ENCODE measurements around the gene PLAC1. TPM values are rescaled to one million over a fixed set of nuclear protein-coding genes. Genes with fewer than 3 reads are reported as not detected.

The PLAC1 gene
- total and polyA plus RNA-seq, 3 donors from 2014 or later = 0.81 to 3.0 (median 1.0) TPM

DNA sequence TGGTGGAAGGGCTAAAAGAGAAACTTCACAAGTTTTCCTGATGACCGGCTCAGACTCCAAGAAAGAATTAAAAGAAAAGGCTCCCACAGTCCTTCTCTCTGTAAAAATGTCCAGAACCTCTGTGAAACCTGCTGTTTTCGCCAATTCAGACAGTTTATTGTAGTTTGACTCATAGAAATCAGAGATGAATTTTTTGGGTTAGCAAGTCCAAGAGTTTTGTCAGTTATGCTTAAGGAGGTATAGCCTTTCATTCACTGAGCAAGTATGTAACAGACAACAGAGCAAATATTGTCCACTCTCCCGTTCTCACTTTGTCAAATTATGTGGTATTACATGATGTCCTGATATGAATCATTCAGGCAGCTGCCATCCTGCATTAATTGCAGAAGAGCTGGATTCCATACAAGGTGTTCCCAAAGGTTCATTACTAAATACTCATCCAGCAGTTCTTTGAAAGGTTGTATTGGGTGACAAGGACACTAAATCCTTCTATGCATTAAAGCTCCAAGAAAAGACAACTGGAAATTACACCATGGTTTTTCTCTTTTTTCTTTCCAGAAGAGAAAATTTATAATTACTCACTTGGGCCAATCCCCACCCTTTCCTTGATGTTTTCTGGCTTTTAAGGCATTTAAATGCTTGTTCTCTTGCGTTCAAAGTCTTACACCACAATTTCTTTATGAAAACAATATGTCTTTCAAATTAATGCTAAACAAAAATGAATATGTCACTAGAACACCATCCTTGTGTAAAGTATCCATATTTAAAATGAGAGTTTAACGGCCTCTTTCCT lies 30.0 kb upstream of the PLAC1 start:
- Histone ChIP-seq H3K4me1 (no peaks in the 10 kb centered on the region), H3K4me3 (no peak overlapping the region), H3K27me3 (no peaks in the 10 kb centered on the region), H3K9me3 (no peaks in the 10 kb centered on the region), H3K27ac (no peak overlapping the region), H3K36me3 (ENCODE audit: low read depth, missing control alignments) (no peaks in the 10 kb centered on the region)
- WGBS, 2 donors = 70 to 80% methylated on average over 5 of the region's 5 CpGs
- TF ChIP-seq, protein P1, sequence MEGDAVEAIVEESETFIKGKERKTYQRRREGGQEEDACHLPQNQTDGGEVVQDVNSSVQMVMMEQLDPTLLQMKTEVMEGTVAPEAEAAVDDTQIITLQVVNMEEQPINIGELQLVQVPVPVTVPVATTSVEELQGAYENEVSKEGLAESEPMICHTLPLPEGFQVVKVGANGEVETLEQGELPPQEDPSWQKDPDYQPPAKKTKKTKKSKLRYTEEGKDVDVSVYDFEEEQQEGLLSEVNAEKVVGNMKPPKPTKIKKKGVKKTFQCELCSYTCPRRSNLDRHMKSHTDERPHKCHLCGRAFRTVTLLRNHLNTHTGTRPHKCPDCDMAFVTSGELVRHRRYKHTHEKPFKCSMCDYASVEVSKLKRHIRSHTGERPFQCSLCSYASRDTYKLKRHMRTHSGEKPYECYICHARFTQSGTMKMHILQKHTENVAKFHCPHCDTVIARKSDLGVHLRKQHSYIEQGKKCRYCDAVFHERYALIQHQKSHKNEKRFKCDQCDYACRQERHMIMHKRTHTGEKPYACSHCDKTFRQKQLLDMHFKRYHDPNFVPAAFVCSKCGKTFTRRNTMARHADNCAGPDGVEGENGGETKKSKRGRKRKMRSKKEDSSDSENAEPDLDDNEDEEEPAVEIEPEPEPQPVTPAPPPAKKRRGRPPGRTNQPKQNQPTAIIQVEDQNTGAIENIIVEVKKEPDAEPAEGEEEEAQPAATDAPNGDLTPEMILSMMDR (IDR thresholded peaks at IDR 0.05) = no peak
- TF ChIP-seq POLR2A (IDR thresholded peaks at IDR 0.05) = no peak
- no peak for DNase-seq
- intact Hi-C loops (cut with DNase I; ENCODE audit: low total_unique reads) = no loop called here

DNA sequence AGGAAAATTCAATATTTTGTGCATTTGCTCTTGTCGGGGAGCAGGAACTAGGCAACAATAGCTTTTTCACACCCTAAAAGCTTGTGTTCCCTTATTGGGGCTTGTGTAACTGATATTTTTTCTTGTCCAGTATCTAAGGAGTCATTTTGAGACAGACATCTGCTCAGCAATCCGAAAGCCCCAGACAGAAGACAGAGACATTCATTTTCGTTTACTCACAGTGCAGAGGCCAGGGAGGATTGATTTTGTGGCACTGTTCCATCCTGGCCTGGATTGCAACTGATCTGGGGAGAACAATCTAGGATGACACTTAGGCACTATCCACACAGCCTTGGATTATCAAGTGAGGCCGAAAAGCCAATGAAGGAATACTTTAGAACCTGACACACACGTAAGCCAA lies 27.4 kb upstream of the PLAC1 start:
- no peaks in the 10 kb centered on the region for H3K27me3 ChIP-seq
- 82 to 92% methylated on average over 4 to 5 of the region's 5 CpGs for WGBS, 2 donors
- intact Hi-C loops (cut with DNase I; ENCODE audit: low total_unique reads) = no loop called here
- H3K4me1 ChIP-seq = no peaks in the 10 kb centered on the region
- no peaks in the 10 kb centered on the region for H3K36me3 ChIP-seq (ENCODE audit: low read depth, missing control alignments)
- H3K9me3 ChIP-seq = no peaks in the 10 kb centered on the region
- DNase-seq = no peak
- H3K27ac ChIP-seq = no peak overlapping the region
- no peak for TF ChIP-seq POLR2A (IDR thresholded peaks at IDR 0.05)
- TF ChIP-seq, protein P1 (IDR thresholded peaks at IDR 0.05) = no peak
- no peak overlapping the region for H3K4me3 ChIP-seq

DNA sequence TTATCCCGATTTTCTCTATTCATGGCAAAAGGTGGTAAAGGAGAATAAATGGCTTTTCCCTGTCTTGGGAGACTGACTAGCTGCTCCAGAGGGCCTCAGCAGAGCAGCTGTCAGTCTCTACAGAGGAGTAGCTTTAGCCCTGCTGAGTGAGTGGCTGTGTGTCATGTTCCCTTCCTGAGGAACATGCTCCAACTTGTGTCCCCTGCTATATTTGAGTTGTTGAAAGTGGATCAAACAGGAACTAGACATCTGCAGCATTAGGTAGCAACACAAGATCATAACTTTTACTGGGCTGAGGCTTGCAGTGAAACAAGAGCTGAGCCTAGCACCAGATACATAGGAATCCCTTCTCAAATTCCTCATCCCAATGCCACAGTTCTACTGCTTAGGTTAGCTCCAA lies 26.7 kb upstream of the PLAC1 start:
- Histone ChIP-seq H3K27ac (no peak overlapping the region), H3K36me3 (ENCODE audit: low read depth, missing control alignments) (no peaks in the 10 kb centered on the region), H3K4me1 (no peaks in the 10 kb centered on the region), H3K4me3 (no peak overlapping the region), H3K27me3 (no peaks in the 10 kb centered on the region), H3K9me3 (no peaks in the 10 kb centered on the region)
- WGBS, 2 donors = 93% methylated on average over 1 of the region's 1 CpG; no CpG with 5 or more reads in 1 of the 2 donors
- intact Hi-C loops (cut with DNase I; ENCODE audit: low total_unique reads) = no loop called here
- no peak for DNase-seq
- TF ChIP-seq, protein P1 (IDR thresholded peaks at IDR 0.05) = no peak
- TF ChIP-seq POLR2A (IDR thresholded peaks at IDR 0.05) = no peak

DNA sequence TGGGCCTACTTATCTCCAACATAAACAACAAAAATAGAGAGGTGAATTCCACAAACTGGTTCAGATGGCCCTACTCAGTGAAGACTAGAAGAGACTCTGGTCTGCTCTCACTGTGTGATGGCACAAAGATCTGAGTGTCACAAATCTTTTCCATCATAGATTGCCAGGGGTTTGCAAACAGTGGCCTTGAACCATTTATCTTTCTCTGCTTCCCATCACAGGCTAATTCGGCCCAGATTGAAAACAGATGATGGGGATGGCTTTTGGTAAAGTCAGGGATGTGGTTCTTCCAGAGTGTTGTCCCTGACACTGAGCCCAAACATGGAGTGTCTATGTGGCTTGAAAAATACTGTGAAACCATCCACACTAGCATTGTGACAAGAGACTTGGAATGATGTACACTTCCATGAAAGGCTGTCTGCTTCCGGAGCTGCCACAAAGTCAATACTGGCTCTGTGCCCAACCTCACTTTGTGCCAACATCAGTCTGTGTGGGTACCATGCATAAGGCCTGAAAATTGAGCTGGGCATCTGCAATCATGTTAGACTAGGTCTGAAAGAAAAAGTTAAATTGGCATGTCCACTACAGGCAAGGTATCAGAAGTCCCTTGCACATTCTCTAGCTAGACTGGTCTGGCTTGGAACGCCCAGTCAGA lies 25.2 kb upstream of the PLAC1 start:
- Histone ChIP-seq H3K36me3 (ENCODE audit: low read depth, missing control alignments) (no peaks in the 10 kb centered on the region), H3K9me3 (no peaks in the 10 kb centered on the region), H3K27me3 (no peaks in the 10 kb centered on the region), H3K4me1 (no peaks in the 10 kb centered on the region), H3K27ac (no peak overlapping the region), H3K4me3 (no peak overlapping the region)
- no peak for DNase-seq
- TF ChIP-seq POLR2A (IDR thresholded peaks at IDR 0.05) = no peak
- TF ChIP-seq, protein P1 (IDR thresholded peaks at IDR 0.05) = no peak
- WGBS, 2 donors = 73 to 100% methylated on average over 1 to 3 of the region's 3 CpGs
- intact Hi-C loops (cut with DNase I; ENCODE audit: low total_unique reads) = no loop called here
